ENCODE results near the gene SPEG.

The SPEG gene

GRCh38 chr2:219536967-219537366 is 102.3 kb downstream of the SPEG start:
- no peak for DNase-seq

DNA sequence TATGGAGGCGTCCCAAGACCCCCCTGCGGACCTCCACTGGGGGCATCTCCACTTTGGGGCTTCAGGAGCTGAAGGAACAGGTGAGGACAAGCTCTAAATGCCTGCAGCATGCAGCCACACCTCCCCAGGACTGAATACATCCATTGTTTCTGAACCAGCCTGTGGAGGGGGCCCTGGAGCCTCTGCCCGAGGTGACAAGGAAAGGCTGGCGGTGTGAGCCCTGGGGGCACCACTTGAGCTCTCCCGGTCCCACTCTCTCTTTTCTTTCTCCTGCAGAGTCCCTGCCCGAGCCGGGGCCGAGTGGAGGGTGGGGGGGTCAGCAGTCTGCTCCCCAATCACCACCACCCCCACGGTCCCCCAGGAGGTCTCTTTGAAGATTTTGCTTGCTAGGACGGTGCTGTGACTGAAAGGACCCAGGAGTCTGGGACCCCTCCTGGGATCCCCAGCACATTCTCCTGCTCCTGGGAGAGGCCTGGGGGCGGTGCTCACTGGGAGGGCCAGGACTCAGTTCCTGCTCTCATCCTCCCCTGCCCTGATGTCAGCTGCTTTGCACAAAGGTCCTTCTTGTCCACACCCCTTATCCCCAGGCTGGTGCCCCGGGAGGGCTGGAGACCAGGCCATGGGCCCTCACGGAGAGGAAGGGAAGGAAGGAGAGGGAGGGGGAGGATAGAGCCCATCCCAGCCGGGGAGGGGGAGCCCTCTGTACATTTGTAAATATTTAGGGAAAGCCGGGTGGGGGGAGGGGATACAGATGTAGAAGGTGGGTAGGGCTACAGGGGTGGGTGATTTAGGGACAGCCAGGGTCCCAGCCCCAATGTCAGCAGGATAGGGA is 103.2 kb downstream of the SPEG start:
- DNase-seq, result no peak

DNA sequence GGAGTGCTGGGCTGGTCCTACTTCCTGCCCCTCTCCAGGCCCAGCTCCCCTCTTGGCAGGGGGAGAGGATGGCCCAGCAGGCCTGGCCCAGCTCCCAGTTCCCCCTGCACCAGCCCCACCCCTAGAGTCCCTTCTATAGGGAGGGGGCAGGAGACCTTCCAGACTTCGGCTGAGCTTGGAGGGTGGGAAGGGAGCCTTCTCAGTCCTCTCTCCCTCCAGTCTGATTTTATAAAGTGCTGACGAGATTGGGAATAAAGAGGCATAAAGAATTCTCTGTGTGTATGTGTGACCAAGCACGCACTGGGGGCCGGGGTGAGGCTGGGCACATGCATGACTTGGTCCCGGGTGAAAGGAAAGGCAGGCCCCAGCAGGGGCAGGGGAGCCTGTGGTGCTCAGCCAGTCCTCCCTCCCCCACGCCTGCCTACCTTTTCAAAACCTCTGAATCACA is 103.9 kb downstream of the SPEG start:
- DNase-seq, result no peak

DNA sequence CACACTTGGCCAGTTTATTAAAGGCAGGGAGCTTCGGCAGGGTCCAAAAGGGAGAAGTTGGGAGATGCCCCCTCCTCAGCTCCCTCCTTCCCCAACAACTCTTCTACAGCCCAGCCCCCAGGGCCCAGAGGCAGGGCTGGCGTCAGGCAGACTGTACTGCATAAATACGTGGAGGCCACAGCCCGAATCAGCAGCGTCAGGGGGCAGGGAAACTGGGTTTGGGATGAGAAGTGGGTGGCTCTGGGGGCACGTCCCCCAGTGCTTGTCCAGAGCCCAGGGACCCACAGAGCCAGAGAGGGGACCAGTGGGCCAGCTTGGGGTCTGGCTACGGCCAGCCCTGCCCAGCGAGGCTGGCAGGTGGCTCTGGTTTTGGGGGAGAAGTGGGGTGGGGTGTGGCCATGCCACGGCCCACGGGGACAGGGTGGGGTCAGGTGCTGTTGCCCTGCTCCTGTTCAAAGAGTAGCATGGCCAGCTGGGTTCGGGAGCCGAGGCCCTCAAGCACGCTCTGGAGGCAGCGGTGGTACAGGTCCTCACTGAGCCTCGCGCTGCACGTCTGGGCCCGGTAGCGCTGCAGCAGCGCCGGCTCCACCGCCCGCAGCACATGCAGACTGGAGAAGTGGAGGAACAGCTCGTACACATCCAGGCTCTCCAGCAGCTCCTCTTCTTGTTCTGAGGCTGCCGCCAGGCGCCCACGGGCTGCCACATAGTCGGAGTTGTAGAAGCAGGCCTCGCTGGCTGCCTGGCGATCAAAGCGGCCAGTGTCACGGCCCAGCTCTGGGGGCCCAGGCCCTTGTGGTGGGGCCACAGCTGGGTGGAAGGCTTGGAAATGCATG is 104.5 kb downstream of the SPEG start:
- no peak for DNase-seq

DNA sequence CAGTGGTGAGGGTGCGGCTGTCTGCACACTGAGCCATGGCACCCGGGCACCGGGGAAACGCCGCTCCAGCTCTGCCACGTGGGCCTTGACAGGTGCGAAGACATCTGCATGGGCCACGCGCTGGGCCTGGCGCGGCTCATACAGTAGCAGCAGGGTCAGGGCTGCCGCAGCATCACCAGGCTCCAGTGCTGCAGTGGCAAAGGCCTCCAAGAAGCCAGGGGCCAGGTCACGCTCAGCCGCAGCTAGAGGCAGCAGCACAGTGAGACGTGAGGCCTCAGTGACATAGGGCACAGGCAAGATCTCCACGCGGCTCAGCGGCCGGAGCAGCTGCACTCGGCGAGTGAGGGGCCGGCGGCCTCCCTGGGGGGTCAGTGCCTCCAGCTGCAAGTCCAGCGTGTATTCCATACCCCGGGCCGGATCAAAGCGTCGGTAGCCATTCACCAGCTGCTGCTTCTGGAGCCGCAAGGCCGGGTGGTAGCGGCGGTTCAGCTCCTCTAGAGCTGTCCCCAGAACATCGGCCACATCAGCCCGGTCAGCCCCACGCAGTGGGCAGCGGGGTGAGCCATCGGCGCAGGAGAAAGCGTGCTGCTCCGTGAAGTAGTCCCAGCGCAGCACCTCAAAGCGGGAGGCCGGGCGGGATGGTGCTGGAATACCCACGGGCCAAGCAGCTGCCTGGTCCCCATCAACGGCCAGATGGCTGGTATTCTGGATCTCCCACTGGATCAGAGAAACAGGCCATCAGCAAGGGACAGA is 105.5 kb downstream of the SPEG start:
- DNase-seq, result no peak

- DNase-seq, result no peak
Measured at GRCh38 chr2:219540784-219541504, 106.3 kb downstream of the SPEG start.

DNA sequence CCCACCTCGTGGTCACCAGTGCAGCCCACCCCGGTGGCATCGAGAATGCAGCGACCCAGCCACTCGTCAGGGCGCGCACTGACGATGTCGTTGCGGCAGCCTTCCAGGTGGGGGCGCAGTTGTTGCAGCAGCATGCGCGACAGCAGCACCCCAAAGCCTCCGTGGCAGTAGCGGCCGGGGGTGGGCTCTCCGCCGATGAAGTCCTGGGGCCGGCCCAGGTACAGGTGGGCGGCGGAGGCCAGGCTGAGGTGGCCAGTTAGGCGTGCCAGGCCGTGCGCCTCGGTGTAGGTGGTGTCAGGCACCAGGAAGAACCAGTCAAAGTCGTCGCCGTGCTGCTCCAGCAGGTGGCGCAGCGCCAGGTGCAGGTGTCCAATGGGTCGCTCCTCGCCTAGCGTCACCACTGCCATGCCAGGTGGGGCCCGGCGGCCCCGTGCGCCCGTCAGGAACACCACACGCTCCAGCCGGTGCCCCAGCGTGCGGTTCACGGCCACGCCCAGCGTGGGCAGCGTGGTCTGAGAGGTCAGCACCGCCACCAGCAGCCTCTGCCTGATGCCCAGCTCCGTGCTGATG is 107.1 kb downstream of the SPEG start:
- peak; percentile 90 to 92 for DNase-seq

DNA sequence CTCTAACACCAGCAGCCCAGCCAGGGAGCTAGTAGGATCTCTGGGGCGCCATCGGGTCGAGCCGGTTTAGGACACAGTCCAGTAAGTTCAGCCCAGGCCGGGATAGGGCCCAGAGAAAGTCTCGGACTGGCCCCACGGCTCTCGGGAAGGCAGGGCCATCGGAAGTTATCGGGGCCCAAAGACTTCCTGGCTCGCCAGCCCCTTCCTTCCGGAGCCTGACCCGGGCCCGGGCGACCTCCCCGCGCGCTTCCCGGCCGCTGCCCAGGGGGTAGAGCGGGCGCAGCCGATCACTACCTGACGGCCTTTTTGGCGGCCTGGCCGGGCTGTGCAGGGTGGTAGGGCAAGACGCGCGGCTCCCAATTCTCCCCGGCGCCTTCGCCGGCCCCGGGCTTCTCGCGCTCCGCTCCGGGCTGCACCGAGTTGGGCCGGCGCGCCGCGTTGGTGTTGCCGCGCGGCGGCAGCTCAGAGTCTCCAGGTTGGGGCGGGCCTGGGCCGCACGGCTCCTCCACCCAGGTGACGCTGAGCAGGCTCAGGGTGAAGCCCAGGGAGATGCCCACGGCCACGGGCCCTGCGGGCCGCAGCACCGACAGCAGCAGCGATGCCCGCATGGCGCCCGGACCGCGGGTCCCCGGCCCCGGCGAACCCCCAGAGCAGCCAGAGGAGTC is 108.4 kb downstream of the SPEG start:
- no peak for DNase-seq

DNA sequence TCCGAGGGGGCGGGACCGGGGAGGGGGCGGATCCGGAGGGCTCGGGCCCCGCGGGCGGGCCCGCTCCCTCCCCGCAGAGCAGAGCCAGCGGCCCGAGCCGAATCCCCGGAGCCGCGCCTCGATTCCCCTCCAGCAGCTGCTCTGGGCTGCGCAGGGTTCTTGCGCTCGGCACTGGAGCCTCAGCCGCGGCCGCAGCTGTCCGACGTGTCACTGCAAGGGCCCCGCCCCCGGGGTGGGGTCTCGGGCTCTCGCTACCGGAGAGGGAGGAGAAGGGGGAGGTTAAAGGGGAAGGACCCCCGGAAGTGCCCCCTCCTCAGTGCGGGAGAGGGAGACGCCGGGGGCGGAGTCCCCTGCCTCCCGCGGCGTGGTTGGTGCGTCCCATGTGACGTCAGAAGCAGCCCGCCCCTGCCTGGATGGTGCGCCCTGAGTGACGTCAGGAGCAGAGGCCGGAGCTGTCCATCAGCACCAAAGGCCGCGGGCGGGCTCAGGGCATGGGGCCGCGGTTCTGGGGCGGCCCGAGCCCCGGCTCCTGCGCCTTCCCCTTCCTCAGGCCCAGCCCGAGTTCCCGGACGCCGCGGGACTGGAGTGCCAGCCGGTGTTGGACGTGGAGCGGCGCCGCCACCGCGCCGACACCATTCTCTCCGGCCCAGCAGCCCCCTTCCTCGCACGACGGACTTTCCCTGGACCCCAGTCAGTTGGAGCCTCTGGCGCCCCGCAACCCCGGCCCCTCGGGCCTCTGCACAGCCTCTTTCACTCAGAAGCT is 109.1 kb downstream of the SPEG start, which contains the start of the genes CHPF and TMEM198:
CHPF (minus strand) TSS at position 214 of the 763 bp plus-strand sequence. CDS start 271 bp downstream, outside the sequence.
TMEM198 (plus strand) TSS at position 433 of the 763 bp plus-strand sequence. CDS start 700 bp downstream, outside the sequence.
- peak; percentile 96 to 97 for DNase-seq

DNA sequence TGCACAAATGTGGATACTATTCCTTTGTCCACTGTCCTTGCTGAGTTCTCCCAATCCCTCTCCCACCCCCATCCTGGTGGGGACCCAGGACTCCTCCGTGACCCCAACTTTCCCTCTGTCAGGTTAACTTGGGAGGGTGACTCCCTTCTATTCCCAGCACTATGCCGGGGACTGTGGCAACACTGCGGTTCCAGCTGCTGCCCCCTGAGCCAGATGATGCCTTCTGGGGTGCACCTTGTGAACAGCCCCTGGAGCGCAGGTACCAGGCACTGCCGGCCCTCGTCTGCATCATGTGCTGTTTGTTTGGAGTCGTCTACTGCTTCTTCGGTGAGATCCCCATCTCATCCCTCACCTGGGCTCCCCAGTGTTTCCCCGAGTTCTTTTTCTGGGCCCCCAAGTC is 109.9 kb downstream of the SPEG start:
- DNase-seq, result no peak

DNA sequence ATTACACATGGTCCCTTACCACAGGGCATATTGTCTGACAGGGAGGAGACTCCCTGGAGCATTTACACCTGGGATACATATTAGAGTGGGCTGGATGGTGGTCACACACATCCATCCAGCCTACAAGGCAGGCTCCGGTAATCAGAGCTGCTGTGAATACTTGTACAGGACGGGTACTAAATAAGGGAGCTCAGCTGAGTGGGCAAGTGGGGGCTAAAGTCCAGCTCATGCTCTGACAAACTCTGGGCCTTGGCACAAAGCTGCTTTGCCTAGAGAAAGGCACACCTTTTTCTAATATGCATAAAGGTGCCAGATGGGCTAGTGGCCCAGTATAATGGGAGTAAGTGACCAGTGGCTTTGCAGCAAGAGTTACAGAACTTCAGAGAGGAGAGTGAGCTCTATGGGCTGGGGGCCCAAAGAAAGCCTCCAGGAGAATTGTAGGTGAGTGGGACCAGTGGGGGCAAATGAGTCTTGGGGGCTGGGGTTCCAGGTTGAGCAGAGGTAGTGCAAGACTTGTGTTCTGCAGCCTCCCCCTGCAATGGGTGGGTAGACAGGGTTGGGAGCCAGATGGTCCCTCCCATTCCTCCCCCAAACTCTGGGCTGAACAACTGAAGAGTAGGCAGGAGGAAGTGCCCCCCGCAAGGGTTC is 110.8 kb downstream of the SPEG start:
- no peak for DNase-seq

DNA sequence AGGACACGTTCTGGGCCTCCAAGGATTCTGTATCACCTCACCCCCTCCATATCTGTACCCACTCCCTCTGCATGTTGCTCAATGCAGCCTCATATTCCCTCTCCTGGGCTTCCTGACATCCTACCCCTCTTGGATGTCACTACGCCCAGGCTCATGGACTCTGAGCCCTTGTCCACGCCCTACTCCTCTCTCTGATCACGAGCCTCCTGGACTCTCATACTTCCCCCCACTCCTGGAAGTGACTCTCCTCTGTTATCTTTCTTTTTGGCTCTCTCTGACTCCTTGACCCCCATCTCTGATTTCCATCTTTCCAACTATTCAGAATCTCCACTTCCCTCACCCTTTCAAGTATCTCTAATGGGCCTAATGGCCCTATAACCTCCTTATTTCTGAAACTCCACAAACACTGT is 111.3 kb downstream of the SPEG start:
- DNase-seq, result no peak

DNA sequence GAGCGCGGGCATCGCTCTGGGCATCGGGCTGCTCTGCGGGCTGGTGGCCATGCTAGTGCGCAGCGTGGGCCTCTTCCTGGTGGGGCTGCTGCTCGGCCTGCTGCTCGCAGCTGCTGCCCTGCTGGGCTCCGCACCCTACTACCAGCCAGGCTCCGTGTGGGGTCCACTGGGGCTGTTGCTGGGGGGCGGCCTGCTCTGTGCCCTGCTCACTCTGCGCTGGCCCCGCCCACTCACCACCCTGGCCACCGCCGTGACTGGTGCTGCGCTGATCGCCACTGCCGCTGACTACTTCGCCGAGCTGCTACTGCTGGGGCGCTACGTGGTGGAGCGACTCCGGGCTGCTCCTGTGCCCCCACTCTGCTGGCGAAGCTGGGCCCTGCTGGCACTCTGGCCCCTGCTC is 113.0 kb downstream of the SPEG start:
- no peak for DNase-seq

Measured in activated CD4-positive, alpha-beta T cell treated with anti-CD3 and anti-CD28 coated beads, Interleukin-2, amount 50 U/mL, for 48 hours (primary cell).